Activated B cell treated with CpG ODN at 0.5 μM for 24 hours (primary cell): ENCODE measurements around the gene MME. TPM values are rescaled to one million over a fixed set of nuclear protein-coding genes. Genes with fewer than 3 reads are reported as not detected.

Source experiments
- ATAC-seq: fragments of 200-7000 bp; cut with Tn5 transposase; one replicate; pipeline ENCODE4 v1.10.0; 2021; ENCODE audit warnings: low read depth, mild to moderate bottlenecking, moderate library complexity
- CTCF ChIA-PET: fragments of 350-600 bp; sonication (Branson Sonifier 250); formaldehyde crosslinking; loops from one replicate; lab custom pipeline; 2021; ENCODE audit warnings: antibody characterized with exemption; lab: Charles Lee
- POLR2A ChIA-PET: fragments of 350-600 bp; sonication (Branson Sonifier 250); formaldehyde crosslinking; loops from one replicate; lab custom pipeline; 2021; ENCODE audit warnings: antibody characterized with exemption; lab: Charles Lee
- DNase-seq: peaks from one replicate; pipeline ENCODE4 v3.0.0; 2022
- H3K27ac Mint-ChIP-seq: one replicate; pipeline ENCODE4 v1.8.0; 2020; ENCODE audit warnings: mixed read lengths
- H3K27me3 Mint-ChIP-seq: one replicate; pipeline ENCODE4 v1.8.0; 2021; ENCODE audit warnings: mixed read lengths
- H3K36me3 Mint-ChIP-seq: one replicate; pipeline ENCODE4 v1.8.0; 2021; ENCODE audit warnings: low read depth, mixed read lengths
- H3K4me1 Mint-ChIP-seq: one replicate; pipeline ENCODE4 v1.8.0; 2021; ENCODE audit warnings: mixed read lengths
- H3K4me3 Mint-ChIP-seq: one replicate; pipeline ENCODE4 v1.8.0; 2020; ENCODE audit warnings: mild to moderate bottlenecking, mixed read lengths
- H3K9me3 Mint-ChIP-seq: one replicate; pipeline ENCODE4 v1.8.0; 2020; ENCODE audit warnings: mixed read lengths
- intact Hi-C: fragments of 100-400 bp; cut with micrococcal nuclease; formaldehyde crosslinking; loops from one replicate; pipeline ENCODE4 v1.15.1; 2024
- total RNA-seq: library from RNA; stranded (reverse); gene quantifications from 2 replicates; pipeline ENCODE4 v1.2.3, GENCODE V29; 2022
- TF ChIP-seq, protein P1 (sequence below): fragments of 200-600 bp; IDR thresholded peaks from one replicate; pipeline ENCODE4 v1.8.0; 2022; ENCODE audit warnings: antibody characterized with exemption, mild to moderate bottlenecking

MME gene
- total RNA-seq, 1 donor from 2014 or later = 3.4 TPM

DNA sequence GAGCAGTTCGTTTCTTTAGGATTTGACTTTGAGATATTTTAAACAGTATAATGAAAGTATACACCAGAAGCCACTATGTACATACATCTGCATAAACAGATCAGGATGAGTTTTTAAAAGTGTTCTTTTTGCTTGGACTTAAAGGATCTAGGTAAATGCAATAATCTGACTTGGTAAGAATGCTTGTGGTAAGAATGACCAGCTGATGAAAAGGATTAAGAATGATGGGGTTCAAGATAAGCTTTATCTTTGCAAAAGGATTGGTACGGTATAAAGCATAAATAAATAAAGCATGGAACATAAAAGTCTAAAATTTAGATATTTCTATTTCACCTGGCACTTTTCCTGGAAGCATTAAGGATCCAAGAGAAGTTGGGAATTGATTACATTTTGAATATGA lies 9.8 kb upstream of the MME start:
- Mint-ChIP-seq H3K4me1 (no peaks in the 10 kb centered on the region), H3K4me3 (no peak overlapping the region), H3K27me3 (no peaks in the 10 kb centered on the region), H3K9me3 (peaks cover under 1% of the 10 kb centered on the region), H3K27ac (no peak overlapping the region), H3K36me3 (no peaks in the 10 kb centered on the region)
- TF ChIP-seq, protein P1, sequence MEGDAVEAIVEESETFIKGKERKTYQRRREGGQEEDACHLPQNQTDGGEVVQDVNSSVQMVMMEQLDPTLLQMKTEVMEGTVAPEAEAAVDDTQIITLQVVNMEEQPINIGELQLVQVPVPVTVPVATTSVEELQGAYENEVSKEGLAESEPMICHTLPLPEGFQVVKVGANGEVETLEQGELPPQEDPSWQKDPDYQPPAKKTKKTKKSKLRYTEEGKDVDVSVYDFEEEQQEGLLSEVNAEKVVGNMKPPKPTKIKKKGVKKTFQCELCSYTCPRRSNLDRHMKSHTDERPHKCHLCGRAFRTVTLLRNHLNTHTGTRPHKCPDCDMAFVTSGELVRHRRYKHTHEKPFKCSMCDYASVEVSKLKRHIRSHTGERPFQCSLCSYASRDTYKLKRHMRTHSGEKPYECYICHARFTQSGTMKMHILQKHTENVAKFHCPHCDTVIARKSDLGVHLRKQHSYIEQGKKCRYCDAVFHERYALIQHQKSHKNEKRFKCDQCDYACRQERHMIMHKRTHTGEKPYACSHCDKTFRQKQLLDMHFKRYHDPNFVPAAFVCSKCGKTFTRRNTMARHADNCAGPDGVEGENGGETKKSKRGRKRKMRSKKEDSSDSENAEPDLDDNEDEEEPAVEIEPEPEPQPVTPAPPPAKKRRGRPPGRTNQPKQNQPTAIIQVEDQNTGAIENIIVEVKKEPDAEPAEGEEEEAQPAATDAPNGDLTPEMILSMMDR = no peak
- POLR2A ChIA-PET = no interaction called here
- intact Hi-C loops = loop anchor here (10.0 kb wide), 1 partner anchor 254 kb away; no protein-coding TSS in a partner anchor
- CTCF ChIA-PET = no interaction called here
- DNase-seq (no peak), ATAC-seq (no peak)

GRCh38 chr3:155070932-155071387 lies 9.2 kb upstream of the MME start:
- TF ChIP-seq, protein P1 = no peak

GRCh38 chr3:155075200-155075599 lies 4.9 kb upstream of the MME start:
- Mint-ChIP-seq H3K27me3 (peaks cover 13% of the 10 kb centered on the region), H3K4me1 (peaks cover 8% of the 10 kb centered on the region), H3K36me3 (no peaks in the 10 kb centered on the region), H3K27ac (no peak overlapping the region), H3K9me3 (peaks cover 6% of the 10 kb centered on the region), H3K4me3 (no peak overlapping the region)
- ChIA-PET POLR2A (no interaction called here), CTCF (no interaction called here)
- no peak for ATAC-seq
- intact Hi-C loops = loop anchor here (10.0 kb wide), 1 partner anchor 250 kb away; no protein-coding TSS in a partner anchor
- no peak for DNase-seq
- TF ChIP-seq, protein P1 = no peak

More at GRCh38 chr3:155070932-155071387, 9.2 kb upstream of the MME start:
- ChIA-PET CTCF (no interaction called here), POLR2A (no interaction called here)
- Mint-ChIP-seq H3K27me3 (no peaks in the 10 kb centered on the region), H3K4me3 (no peak overlapping the region), H3K27ac (no peak overlapping the region), H3K4me1 (no peaks in the 10 kb centered on the region), H3K36me3 (no peaks in the 10 kb centered on the region), H3K9me3 (peaks cover 6% of the 10 kb centered on the region)
- DNase-seq (no peak), ATAC-seq (no peak)
- intact Hi-C loops = loop anchor here (10.0 kb wide), 1 partner anchor 254 kb away; no protein-coding TSS in a partner anchor

DNA sequence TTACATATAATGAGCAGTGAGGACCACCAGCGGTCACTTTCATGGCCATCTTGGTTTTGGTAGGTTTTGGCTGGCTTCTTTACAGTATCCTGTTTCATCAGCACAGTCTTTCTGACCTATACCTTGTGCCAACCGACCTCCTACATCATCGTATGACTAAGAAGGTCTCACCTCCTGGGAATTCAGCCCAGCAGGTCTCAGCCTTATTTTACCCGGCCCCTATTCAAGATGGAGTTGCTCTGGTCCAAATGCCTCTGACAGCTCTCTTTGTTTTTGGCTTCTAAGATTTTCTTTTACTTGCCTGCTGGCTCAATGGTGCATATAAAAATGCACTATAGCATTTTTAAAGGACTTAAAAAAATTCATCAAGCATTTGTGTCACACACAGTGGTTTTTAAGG lies 3.2 kb upstream of the MME start:
- ATAC-seq (no peak), DNase-seq (no peak)
- Mint-ChIP-seq H3K4me1 (peaks cover 18% of the 10 kb centered on the region), H3K36me3 (no peaks in the 10 kb centered on the region), H3K4me3 (no peak overlapping the region), H3K9me3 (peaks cover 6% of the 10 kb centered on the region), H3K27ac (no peak overlapping the region), H3K27me3 (peaks cover 24% of the 10 kb centered on the region)
- ChIA-PET POLR2A (no interaction called here), CTCF (no interaction called here)
- intact Hi-C loops = loop anchor here (10.0 kb wide), 1 partner anchor 248 kb away; no protein-coding TSS in a partner anchor
- TF ChIP-seq, protein P1 = no peak

- ATAC-seq = no peak
- CTCF ChIA-PET = no interaction called here
- no peak overlapping the region for H3K27ac Mint-ChIP-seq
Measured at GRCh38 chr3:155078711-155079467, 1.2 kb upstream of the MME start.

More at GRCh38 chr3:155078711-155079467, 1.2 kb upstream of the MME start:
- Mint-ChIP-seq H3K9me3 (peaks cover 6% of the 10 kb centered on the region), H3K36me3 (no peaks in the 10 kb centered on the region), H3K27me3 (peaks cover 26% of the 10 kb centered on the region), H3K4me1 (peaks cover 18% of the 10 kb centered on the region), H3K4me3 (peak overlapping the region; percentile 73)
- intact Hi-C loops = loop anchor here (1.0 to 10.0 kb wide), 2 partner anchors 32 to 246 kb away; no protein-coding TSS in a partner anchor
- DNase-seq = no peak
- TF ChIP-seq, protein P1 = no peak
- POLR2A ChIA-PET = interaction anchor here (0.8 kb wide), 1 partner anchor 33 kb away, joined by 3 read pairs; no protein-coding TSS in a partner anchor
